ENCODE data around the gene FGF3.

DNA sequence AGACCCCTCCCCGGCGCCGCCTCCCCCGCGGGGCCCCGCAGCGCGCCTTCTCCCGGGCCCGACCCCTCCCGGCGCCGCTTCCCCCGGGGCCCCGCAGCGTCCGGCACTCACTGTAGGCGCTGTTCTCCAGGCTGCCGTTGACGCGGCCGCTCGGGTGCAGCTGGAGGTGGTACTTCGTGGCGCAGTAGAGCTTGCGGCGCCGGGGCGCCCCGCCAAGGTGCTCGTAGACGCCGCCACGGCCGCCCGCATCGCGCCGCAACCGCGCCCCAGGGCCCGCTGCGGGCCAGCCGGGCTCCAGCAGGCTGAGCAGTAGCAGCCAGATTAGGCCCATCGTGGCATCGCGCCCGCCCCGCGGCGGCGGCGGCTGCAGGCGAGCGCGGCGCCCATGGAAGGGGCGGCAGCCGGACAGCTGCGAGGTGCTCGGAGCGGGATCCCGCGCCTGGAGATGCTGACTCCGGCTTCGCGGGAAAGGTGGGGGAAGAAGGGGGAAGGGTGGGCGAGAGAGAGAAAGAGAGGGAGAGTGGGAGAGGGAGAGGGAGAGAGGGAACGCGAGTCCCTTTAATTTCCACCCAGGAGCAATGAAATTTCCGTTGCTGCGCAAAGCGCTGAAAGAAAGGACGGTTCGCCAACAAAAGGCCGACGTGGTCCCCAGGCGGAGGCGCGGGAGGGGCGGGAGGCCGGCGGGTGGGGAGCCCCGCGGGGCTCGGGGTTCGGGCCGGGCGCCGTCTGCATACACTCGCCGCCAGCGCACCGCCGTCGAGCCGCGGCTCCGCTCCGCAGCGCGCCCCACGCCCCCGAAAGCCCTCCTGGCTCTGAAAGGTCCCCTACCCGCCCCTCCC lies at the start of gene FGF3:
- TF ChIP-seq, protein P1, sequence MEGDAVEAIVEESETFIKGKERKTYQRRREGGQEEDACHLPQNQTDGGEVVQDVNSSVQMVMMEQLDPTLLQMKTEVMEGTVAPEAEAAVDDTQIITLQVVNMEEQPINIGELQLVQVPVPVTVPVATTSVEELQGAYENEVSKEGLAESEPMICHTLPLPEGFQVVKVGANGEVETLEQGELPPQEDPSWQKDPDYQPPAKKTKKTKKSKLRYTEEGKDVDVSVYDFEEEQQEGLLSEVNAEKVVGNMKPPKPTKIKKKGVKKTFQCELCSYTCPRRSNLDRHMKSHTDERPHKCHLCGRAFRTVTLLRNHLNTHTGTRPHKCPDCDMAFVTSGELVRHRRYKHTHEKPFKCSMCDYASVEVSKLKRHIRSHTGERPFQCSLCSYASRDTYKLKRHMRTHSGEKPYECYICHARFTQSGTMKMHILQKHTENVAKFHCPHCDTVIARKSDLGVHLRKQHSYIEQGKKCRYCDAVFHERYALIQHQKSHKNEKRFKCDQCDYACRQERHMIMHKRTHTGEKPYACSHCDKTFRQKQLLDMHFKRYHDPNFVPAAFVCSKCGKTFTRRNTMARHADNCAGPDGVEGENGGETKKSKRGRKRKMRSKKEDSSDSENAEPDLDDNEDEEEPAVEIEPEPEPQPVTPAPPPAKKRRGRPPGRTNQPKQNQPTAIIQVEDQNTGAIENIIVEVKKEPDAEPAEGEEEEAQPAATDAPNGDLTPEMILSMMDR (IDR thresholded peaks at IDR 0.05), result no peak
- TF ChIP-seq EZH2 (IDR thresholded peaks at IDR 0.05), result peak; percentile 96

Measured in neural progenitor cell (in vitro differentiated cells).